ENCODE data around the gene CCNB2. TPM values are rescaled to one million over a fixed set of nuclear protein-coding genes. Genes with fewer than 3 reads are reported as not detected.

CCNB2 gene
- 72.5 and 86.4 TPM in 2 replicates for total RNA-seq (2022)
- percentile 85 among the genes with signal in this experiment for Bru-seq, nascent RNA
- BruChase-seq, experiment 1, labeled RNA remaining after a 6-hour chase = percentile 89 among the genes with signal in this experiment
- BruChase-seq, experiment 2, labeled RNA remaining after a 2-hour chase = percentile 83 among the genes with signal in this experiment
- long read RNA-seq, transcript CCNB2-201 (9 exons, 1,556 nt) = major isoform, 80 of 90 reads
- long read RNA-seq, partial matches to known transcripts = 5 of 90 reads
- long read RNA-seq, other reads (novel, unspliced or antisense) = 4 of 90 reads

DNA sequence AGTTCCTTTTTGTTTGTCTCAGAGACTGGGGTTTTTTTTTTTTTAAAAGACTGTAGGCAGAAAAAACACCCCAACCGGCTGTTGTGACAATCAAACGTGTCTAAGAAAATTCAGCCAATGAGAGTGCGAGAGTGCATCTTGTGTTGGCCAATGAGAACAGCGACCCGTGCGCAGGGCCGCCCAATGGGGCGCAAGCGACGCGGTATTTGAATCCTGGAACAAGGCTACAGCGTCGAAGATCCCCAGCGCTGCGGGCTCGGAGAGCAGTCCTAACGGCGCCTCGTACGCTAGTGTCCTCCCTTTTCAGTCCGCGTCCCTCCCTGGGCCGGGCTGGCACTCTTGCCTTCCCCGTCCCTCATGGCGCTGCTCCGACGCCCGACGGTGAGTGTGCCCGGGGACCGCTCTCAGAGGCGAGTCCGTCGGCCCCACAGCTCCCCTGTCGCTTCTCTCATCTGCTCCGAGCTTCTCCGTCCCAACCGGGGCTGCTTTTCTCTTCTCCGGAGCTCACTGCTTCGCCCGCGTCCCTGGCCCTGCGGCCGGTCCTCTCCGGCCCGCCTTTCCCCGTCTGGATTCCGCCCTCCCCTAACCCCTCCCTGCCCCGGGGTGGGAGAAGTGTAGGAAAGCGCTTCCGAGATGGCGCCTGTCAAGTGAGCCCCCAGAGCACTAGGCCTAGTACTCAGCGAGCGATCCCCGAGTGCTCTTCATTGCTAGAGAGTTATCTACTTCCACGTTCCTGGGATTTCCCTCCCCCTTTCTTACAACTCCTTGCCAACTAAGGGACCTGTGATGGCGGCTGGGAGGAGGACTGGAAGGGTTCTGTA, at the start of gene CCNB2:
TSS of gene CCNB2 (plus strand) at position 235 of the 821 bp plus-strand sequence. CDS start at position 358, 123 bp downstream.
- peak within 1 kb of the TSS; percentile 73 for H3K27ac Mint-ChIP-seq (ENCODE audit: unreplicated experiment)
- peak; percentile 90 for DNase-seq
- H3K9me3 Mint-ChIP-seq (ENCODE audit: low read depth, unreplicated experiment) = no peaks in the 10 kb centered on the region
- TF ChIP-seq, protein P1, sequence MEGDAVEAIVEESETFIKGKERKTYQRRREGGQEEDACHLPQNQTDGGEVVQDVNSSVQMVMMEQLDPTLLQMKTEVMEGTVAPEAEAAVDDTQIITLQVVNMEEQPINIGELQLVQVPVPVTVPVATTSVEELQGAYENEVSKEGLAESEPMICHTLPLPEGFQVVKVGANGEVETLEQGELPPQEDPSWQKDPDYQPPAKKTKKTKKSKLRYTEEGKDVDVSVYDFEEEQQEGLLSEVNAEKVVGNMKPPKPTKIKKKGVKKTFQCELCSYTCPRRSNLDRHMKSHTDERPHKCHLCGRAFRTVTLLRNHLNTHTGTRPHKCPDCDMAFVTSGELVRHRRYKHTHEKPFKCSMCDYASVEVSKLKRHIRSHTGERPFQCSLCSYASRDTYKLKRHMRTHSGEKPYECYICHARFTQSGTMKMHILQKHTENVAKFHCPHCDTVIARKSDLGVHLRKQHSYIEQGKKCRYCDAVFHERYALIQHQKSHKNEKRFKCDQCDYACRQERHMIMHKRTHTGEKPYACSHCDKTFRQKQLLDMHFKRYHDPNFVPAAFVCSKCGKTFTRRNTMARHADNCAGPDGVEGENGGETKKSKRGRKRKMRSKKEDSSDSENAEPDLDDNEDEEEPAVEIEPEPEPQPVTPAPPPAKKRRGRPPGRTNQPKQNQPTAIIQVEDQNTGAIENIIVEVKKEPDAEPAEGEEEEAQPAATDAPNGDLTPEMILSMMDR (IDR thresholded peaks at IDR 0.05; ENCODE audit: unreplicated experiment) = no peak
- peaks cover 26% of the 10 kb centered on the region for H3K4me1 Mint-ChIP-seq (ENCODE audit: low read depth, unreplicated experiment)
- BruUV-seq (replicated peaks) = no TSS peak
- CTCF ChIA-PET = interaction anchor here (0.6 to 1.9 kb wide), 3 partner anchors 118 to 424 kb away, joined by 3 to 8 read pairs (median 3); no protein-coding TSS in a partner anchor
- H3K4me3 Mint-ChIP-seq (ENCODE audit: low read depth, unreplicated experiment) = peak within 1 kb of the TSS; percentile 100
- intact Hi-C loops (cut with micrococcal nuclease; ENCODE audit: unreplicated experiment) = loop anchor here (2.0 to 10.0 kb wide), 2 partner anchors 124 to 880 kb away; no protein-coding TSS in a partner anchor
- H3K27me3 Mint-ChIP-seq (ENCODE audit: unreplicated experiment) = no peaks in the 10 kb centered on the region
- peaks cover 50% of the 10 kb centered on the region for H3K36me3 Mint-ChIP-seq (ENCODE audit: insufficient read depth, unreplicated experiment)

DNA sequence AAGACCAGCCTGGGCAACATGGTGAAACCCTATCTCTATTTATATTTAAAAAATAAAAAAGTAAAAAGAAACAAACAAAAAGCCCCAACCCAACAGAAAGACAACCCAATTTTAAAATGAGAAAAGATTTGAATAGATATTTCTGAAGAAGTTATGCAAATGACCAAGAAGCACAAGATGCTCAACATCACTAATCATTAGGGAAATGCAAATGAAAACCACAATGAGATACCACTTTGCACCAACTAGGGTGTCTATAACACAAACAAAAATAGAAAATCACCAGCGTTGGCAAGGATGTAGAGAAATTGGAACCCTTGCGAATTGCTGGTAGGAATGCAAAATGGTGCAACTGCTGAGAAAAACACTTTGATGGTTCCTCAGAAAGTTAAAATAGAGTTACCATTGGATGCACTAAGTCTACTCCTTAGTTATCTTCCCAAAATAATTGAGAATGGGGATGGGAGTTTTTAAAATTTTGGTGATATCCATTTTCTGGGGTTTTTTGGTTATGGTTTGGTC, 45.8 kb upstream of the CCNB2 start:
- H3K36me3 Mint-ChIP-seq (ENCODE audit: insufficient read depth, unreplicated experiment) = peaks cover 12% of the 10 kb centered on the region
- TF ChIP-seq, protein P1 (IDR thresholded peaks at IDR 0.05; ENCODE audit: unreplicated experiment) = no peak
- intact Hi-C loops (cut with micrococcal nuclease; ENCODE audit: unreplicated experiment) = no loop called here
- no TSS peak for BruUV-seq (replicated peaks)
- no peaks in the 10 kb centered on the region for H3K9me3 Mint-ChIP-seq (ENCODE audit: low read depth, unreplicated experiment)
- no peaks in the 10 kb centered on the region for H3K27me3 Mint-ChIP-seq (ENCODE audit: unreplicated experiment)
- no peak for DNase-seq
- CTCF ChIA-PET = no interaction called here
- H3K4me1 Mint-ChIP-seq (ENCODE audit: low read depth, unreplicated experiment) = no peaks in the 10 kb centered on the region
- no peak overlapping the region for H3K4me3 Mint-ChIP-seq (ENCODE audit: low read depth, unreplicated experiment)
- H3K27ac Mint-ChIP-seq (ENCODE audit: unreplicated experiment) = no peak overlapping the region

DNA sequence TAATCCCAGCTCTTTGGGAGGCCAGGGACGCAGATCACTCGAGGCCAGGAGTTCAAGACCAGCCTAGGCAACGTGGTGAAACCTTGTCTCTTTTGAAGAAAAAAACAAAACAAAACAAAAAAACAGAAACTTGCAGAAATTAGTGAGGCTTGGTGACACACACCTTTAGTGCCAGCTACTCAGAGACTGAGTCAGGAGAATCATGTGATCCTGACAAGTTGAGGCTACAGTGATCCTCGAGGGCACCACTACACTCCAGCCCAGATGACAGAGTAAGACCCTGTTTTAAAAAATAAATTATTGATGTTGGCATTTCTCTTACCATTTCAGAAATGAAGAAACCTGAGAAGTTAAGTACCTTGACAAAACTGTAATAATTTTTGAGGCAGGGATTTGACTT, 44.6 kb upstream of the CCNB2 start:
- H3K36me3 Mint-ChIP-seq (ENCODE audit: insufficient read depth, unreplicated experiment) = peaks cover 17% of the 10 kb centered on the region
- CTCF ChIA-PET = no interaction called here
- TF ChIP-seq, protein P1 (IDR thresholded peaks at IDR 0.05; ENCODE audit: unreplicated experiment) = no peak
- H3K27me3 Mint-ChIP-seq (ENCODE audit: unreplicated experiment) = no peaks in the 10 kb centered on the region
- no TSS peak for BruUV-seq (replicated peaks)
- no peaks in the 10 kb centered on the region for H3K4me1 Mint-ChIP-seq (ENCODE audit: low read depth, unreplicated experiment)
- intact Hi-C loops (cut with micrococcal nuclease; ENCODE audit: unreplicated experiment) = no loop called here
- H3K27ac Mint-ChIP-seq (ENCODE audit: unreplicated experiment) = no peak overlapping the region
- H3K4me3 Mint-ChIP-seq (ENCODE audit: low read depth, unreplicated experiment) = no peak overlapping the region
- no peak for DNase-seq
- no peaks in the 10 kb centered on the region for H3K9me3 Mint-ChIP-seq (ENCODE audit: low read depth, unreplicated experiment)

DNA sequence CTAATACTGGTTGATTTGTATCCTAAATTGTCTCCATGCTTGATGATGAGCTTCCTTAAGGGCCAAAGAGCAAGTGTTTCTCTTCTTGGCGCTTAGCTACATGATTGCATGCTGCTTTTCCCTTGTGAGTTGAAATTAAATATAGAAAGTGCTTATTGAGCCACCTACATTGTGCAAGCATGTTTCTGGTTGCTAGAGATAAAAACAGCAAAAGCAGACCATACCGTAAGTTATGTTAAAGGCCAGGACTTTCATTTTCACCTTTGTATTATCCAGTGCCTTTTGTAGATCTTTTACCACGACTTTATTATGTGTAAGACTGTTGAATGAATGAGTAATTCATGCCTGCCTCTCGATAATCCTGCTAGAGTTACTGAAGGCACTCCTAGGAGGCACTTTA, 41.9 kb upstream of the CCNB2 start:
- Mint-ChIP-seq H3K9me3 (ENCODE audit: low read depth, unreplicated experiment) (no peaks in the 10 kb centered on the region), H3K4me1 (ENCODE audit: low read depth, unreplicated experiment) (no peaks in the 10 kb centered on the region), H3K36me3 (ENCODE audit: insufficient read depth, unreplicated experiment) (peaks cover 41% of the 10 kb centered on the region), H3K27ac (ENCODE audit: unreplicated experiment) (no peak overlapping the region), H3K4me3 (ENCODE audit: low read depth, unreplicated experiment) (no peak overlapping the region), H3K27me3 (ENCODE audit: unreplicated experiment) (no peaks in the 10 kb centered on the region)
- TF ChIP-seq, protein P1 (IDR thresholded peaks at IDR 0.05; ENCODE audit: unreplicated experiment) = no peak
- no TSS peak for BruUV-seq (replicated peaks)
- no peak for DNase-seq
- CTCF ChIA-PET = no interaction called here
- intact Hi-C loops (cut with micrococcal nuclease; ENCODE audit: unreplicated experiment) = no loop called here
